ENCODE results near the gene NEB. TPM values are rescaled to one million over a fixed set of nuclear protein-coding genes. Genes with fewer than 3 reads are reported as not detected.

The NEB gene, protein sequence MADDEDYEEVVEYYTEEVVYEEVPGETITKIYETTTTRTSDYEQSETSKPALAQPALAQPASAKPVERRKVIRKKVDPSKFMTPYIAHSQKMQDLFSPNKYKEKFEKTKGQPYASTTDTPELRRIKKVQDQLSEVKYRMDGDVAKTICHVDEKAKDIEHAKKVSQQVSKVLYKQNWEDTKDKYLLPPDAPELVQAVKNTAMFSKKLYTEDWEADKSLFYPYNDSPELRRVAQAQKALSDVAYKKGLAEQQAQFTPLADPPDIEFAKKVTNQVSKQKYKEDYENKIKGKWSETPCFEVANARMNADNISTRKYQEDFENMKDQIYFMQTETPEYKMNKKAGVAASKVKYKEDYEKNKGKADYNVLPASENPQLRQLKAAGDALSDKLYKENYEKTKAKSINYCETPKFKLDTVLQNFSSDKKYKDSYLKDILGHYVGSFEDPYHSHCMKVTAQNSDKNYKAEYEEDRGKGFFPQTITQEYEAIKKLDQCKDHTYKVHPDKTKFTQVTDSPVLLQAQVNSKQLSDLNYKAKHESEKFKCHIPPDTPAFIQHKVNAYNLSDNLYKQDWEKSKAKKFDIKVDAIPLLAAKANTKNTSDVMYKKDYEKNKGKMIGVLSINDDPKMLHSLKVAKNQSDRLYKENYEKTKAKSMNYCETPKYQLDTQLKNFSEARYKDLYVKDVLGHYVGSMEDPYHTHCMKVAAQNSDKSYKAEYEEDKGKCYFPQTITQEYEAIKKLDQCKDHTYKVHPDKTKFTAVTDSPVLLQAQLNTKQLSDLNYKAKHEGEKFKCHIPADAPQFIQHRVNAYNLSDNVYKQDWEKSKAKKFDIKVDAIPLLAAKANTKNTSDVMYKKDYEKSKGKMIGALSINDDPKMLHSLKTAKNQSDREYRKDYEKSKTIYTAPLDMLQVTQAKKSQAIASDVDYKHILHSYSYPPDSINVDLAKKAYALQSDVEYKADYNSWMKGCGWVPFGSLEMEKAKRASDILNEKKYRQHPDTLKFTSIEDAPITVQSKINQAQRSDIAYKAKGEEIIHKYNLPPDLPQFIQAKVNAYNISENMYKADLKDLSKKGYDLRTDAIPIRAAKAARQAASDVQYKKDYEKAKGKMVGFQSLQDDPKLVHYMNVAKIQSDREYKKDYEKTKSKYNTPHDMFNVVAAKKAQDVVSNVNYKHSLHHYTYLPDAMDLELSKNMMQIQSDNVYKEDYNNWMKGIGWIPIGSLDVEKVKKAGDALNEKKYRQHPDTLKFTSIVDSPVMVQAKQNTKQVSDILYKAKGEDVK (N-terminal part only)
- 0.68 and 3.3 TPM in 2 replicates for total RNA-seq

DNA sequence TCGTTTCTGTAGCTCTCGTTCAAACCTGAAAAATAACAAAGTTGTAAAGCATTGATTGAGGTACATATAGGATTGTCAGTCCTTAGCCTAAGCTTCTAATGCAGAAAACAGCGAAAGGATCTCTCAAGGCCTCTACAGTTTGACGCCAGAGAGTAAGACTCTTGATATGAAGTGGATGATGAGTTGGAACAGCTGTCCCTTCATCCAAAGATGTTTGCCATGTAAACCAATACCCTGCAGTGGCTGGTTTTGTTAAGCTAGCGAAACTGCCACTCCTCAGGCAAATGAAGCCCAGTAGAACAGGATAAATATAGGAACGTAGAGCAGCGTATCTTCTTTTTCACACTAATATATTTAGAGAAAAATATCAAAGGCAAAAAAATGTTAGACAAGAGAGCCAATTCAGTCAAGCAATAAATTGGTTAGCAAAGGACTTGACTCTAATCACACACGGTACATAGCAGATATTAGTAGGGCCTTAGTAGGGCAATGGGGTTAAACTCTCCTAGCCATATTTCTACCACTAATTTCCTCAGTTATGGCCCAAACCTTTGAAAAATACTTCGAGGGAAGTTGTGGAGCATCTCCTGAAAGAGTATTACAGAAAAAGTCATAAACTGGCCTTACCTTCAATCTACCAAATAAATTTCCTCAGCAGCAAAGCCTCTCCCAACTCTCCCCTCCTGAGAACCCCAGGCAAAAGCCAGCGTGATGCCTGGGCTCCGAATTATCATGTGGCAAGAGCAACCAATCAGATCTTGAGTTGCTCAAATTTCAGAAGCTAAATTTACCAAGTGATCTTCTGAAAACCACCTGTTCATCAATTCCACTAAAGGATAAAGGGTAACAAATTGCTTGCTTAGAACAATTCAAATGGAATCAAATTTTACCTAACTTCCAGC lies at the start of gene NEB:
Gene NEB (minus strand): TSS at position 706 of the 902 bp plus-strand sequence. CDS start 1,320 bp downstream, outside the sequence.

Other genes starting within 250 kb of the NEB start
- 63.6 and 87.6 TPM in 2 replicates for gene ARL5A, start 93.9 kb upstream of the NEB start, total RNA-seq

All from nasal cavity respiratory epithelium epithelial cell of viscerocranial mucosa (primary cell).